GM23338 (cell line): ENCODE measurements around the gene PALLD.

Source experiments
- POLR2AphosphoS5 ChIP-seq: IDR thresholded peaks from 2 replicates; pipeline ENCODE4 v1.6.1; 2016; ENCODE audit warnings: antibody characterized with exemption, low read depth
- TF ChIP-seq, protein P1 (sequence below), 2 experiments: fragments of 200-600 bp in 1 of 2; sonication (generic) in 1 of 2; conservative IDR thresholded peaks; 2 replicates each; pipeline versions ENCODE4 v1.5.1 to v1.6.1; 2016 to 2017; ENCODE audit warnings: antibody characterized with exemption in 2 of 2, low read depth in 2 of 2, mild to moderate bottlenecking in 2 of 2, moderate library complexity in 1 of 2

DNA sequence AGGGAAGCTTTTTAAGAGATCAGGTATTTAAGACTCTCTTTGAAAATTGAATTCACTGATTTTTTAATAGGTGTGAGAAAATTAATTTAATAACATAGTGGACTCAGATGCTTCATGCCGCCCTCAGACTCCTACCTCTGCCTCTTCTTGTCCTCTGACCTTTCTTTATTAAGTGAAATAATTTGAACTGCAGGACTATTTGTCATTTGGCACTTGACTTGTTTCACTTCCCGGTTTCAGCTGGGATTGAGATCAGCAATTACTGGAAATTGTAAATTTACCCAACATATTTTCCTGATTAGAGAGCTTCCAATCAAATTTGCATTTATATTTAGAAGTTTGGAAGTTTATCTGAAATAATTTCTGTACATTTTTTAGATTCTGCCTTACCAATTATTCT, 396.4 kb downstream of the PALLD start:
- TF ChIP-seq, protein P1, sequence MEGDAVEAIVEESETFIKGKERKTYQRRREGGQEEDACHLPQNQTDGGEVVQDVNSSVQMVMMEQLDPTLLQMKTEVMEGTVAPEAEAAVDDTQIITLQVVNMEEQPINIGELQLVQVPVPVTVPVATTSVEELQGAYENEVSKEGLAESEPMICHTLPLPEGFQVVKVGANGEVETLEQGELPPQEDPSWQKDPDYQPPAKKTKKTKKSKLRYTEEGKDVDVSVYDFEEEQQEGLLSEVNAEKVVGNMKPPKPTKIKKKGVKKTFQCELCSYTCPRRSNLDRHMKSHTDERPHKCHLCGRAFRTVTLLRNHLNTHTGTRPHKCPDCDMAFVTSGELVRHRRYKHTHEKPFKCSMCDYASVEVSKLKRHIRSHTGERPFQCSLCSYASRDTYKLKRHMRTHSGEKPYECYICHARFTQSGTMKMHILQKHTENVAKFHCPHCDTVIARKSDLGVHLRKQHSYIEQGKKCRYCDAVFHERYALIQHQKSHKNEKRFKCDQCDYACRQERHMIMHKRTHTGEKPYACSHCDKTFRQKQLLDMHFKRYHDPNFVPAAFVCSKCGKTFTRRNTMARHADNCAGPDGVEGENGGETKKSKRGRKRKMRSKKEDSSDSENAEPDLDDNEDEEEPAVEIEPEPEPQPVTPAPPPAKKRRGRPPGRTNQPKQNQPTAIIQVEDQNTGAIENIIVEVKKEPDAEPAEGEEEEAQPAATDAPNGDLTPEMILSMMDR (conservative IDR thresholded peaks at IDR 0.05; ENCODE audit: low read depth in 2 of 2): no peak
- no peak for TF ChIP-seq POLR2AphosphoS5
